ENCODE data around the gene ADAMTS3. TPM values are rescaled to one million over a fixed set of nuclear protein-coding genes. Genes with fewer than 3 reads are reported as not detected.

The ADAMTS3 gene
- total and polyA plus RNA-seq, 2 of the 13 experiments (the other 11 are each of a cell fraction or from before 2014, with no cell fraction given), result not detected

- H3K27ac ChIP-seq (ENCODE audit: extremely low read length, insufficient read depth, low read length), result no peak overlapping the region
- H4K20me1 ChIP-seq (ENCODE audit: insufficient read depth, low read length), result no peaks in the 10 kb centered on the region
- DNase-seq (ENCODE audit: low spot score) (no peak), ATAC-seq (no peak), FAIRE-seq (no peak)
- no peaks in the 10 kb centered on the region for H3K79me2 ChIP-seq (ENCODE audit: insufficient read depth, low read length)
- intact Hi-C loops (cut with micrococcal nuclease; ENCODE audit: unreplicated experiment) (no loop called here), in situ Hi-C loops (cut with HindIII; ENCODE audit: extremely low pct_ligation_motif_present, low pct_unique_long_range_greater_than_20kb) (no loop called here)
- H3K36me3 ChIP-seq (replicated peaks in 1 of 2; ENCODE audit: control insufficient read depth in 1 of 2, insufficient read depth in 2 of 2, low read length in 2 of 2), result no peaks in the 10 kb centered on the region
- H3K4me3 ChIP-seq (replicated peaks in 1 of 3; ENCODE audit: insufficient read depth in 1 of 3, low read depth in 2 of 3, low read length in 3 of 3), result no peak overlapping the region
- H2AFZ ChIP-seq (ENCODE audit: low read length), result no peak overlapping the region
- no peaks in the 10 kb centered on the region for H3K27me3 ChIP-seq (ENCODE audit: control insufficient read depth in 1 of 2, insufficient read depth in 2 of 2, low read length in 2 of 2)
- no peak overlapping the region for H3K9ac ChIP-seq (ENCODE audit: insufficient read depth, low read depth, low read length)
- no peak overlapping the region for H3K4me2 ChIP-seq (ENCODE audit: low read depth, low read length)
- no peaks in the 10 kb centered on the region for H3K4me1 ChIP-seq (ENCODE audit: insufficient read depth, low read length)
- CTCF ChIA-PET (ENCODE audit: low intra/inter-chr PET ratio, low total read pairs), result no interaction called here
- POLR2A ChIA-PET, result no interaction called here
- BruUV-seq (replicated peaks), result no TSS peak
- TF ChIP-seq CERS6 (CRISPR knock-in tag; IDR thresholded peaks at IDR 0.05) (no peak), BRCA1 (CRISPR knock-in tag; IDR thresholded peaks at IDR 0.05) (no peak)
- no peaks in the 10 kb centered on the region for H3K9me3 ChIP-seq (ENCODE audit: low read length)
Measured at GRCh38 chr4:72376901-72377300, 192.1 kb downstream of the ADAMTS3 start.

GRCh38 chr4:72375073-72375736, 193.8 kb downstream of the ADAMTS3 start:
- 1% methylated on average over 4 of the region's 4 CpGs for WGBS (ENCODE audit: low lambda C conversion rate)
- ChIA-PET POLR2A (no interaction called here), CTCF (ENCODE audit: low intra/inter-chr PET ratio, low total read pairs) (no interaction called here)
- Histone ChIP-seq H3K4me3 (replicated peaks in 1 of 3; ENCODE audit: insufficient read depth in 1 of 3, low read depth in 2 of 3, low read length in 3 of 3) (no peak overlapping the region), H3K36me3 (replicated peaks in 1 of 2; ENCODE audit: control insufficient read depth in 1 of 2, insufficient read depth in 2 of 2, low read length in 2 of 2) (no peaks in the 10 kb centered on the region), H4K20me1 (ENCODE audit: insufficient read depth, low read length) (no peaks in the 10 kb centered on the region), H2AFZ (ENCODE audit: low read length) (no peak overlapping the region), H3K4me2 (ENCODE audit: low read depth, low read length) (no peak overlapping the region), H3K9ac (ENCODE audit: insufficient read depth, low read depth, low read length) (no peak overlapping the region), H3K27ac (ENCODE audit: extremely low read length, insufficient read depth, low read length) (no peak overlapping the region), H3K79me2 (ENCODE audit: insufficient read depth, low read length) (no peaks in the 10 kb centered on the region), H3K4me1 (ENCODE audit: insufficient read depth, low read length) (no peaks in the 10 kb centered on the region), H3K9me3 (ENCODE audit: low read length) (no peaks in the 10 kb centered on the region), H3K27me3 (ENCODE audit: control insufficient read depth in 1 of 2, insufficient read depth in 2 of 2, low read length in 2 of 2) (no peaks in the 10 kb centered on the region)
- no peak for DNase-seq (ENCODE audit: low spot score)
- FAIRE-seq, result no peak
- no peak for TF ChIP-seq ZMAT5 (CRISPR knock-in tag; IDR thresholded peaks at IDR 0.05; ENCODE audit: borderline replicate concordance, low read depth)
- in situ Hi-C loops (cut with HindIII; ENCODE audit: extremely low pct_ligation_motif_present, low pct_unique_long_range_greater_than_20kb) (no loop called here), intact Hi-C loops (cut with micrococcal nuclease; ENCODE audit: unreplicated experiment) (no loop called here)
- no peak for ATAC-seq
- BruUV-seq (replicated peaks), result no TSS peak

All from HepG2 (cell line).